ENCODE data around the gene CHD5.

Gene CHD5

DNA sequence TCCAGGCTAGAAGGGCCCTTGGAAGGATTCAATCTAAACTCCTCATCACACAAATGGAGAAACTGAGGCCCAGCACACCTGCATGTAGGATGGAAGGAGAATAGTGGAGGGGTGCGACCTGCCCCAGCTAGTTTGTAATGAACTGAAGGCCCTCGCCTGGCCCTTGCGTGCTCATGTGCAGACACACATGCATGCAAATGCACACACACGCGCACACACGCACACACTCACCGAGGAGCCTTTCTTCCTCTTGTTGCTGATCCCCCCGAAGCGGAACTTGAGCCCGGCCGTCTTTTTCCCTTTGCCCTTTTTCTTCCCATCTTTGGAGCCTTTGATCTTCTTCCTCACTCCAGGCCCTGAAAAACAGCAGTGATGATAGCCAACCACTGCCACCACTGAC lies 27.9 kb downstream of the CHD5 start:
- no peak for DNase-seq (ENCODE audit: low read depth)

DNA sequence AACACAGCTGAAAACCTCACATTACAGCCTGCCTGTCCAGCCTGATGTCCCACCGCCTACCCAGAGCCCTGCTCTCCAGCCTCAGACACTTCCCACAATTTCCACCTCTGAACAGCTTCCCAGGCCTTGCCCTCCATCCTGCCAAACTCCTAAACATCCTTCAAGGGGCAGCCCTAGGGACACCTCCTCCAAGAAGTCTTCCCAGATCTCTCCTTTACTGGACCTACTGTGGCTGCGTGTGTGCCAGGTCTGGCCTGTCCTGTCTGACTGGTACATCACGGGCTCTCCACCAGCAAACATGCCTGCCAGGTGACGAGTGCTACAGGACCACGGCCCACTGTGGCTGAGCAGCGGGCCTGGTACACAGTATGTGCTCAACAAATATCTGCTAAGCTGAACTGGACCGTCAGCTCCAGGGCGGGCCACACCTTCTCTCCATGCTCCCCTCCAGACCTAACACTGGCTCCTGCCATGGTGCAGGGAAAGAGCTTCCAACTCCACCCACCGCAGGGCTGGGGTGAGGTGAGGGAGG lies 28.8 kb downstream of the CHD5 start:
- no peak for DNase-seq (ENCODE audit: low read depth)

DNA sequence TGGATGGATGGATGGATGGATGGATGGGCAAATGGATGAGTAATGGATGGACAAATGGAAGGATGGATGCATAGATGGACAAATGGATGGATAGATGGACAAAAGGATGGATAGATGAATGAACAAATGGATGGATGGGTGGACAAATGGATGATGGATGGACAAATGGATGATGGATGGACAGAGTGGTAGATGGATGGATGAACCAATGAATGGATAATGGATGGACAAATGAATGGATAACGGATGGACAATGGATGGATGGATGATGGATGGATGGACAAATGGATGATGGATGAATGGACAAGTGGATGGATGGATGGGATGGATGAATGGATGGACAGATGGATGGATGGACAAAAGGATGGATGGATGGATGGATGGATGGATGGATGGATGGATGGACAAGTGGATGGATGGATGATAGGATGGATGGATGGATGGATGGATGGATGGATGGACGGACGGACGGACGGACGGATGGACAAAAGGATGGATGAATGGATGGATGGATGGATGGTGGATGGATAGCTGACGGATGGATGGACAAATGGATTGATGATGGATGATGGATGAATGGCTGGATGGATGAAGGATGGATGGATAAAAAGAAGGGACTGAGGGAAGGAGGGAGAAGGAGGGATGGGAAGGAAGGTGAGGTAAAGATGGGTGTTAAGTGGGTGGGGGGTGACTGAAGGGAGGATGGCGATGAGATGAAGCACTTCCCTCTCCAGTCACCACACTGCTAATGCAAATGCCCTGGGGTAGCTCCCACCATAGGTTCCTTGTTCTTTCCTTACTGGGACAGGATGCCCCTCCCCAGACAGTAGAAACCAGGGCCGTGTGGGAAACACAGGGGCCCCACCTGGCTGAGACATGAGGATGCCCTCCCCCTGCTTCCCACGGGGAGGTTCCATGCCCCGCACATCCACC lies 29.8 kb downstream of the CHD5 start:
- no peak for DNase-seq (ENCODE audit: low read depth)

DNA sequence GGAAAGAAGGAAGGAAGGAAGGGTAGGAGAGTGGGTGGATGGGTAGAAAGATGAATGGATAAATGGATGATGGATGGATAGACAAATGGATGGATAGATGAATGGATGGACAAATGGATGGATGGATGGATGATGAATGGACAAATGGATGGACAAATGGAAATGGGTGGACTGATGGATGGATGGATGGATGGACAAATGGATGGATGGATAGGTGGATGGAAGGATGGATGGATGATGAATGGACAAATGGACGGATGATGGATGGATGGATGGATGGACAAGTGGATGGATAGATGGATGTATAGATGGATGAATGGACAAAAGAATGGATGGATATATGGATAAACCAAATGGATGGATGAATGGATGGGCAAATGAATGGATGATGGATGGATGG lies 30.5 kb downstream of the CHD5 start:
- no peak for DNase-seq (ENCODE audit: low read depth)

DNA sequence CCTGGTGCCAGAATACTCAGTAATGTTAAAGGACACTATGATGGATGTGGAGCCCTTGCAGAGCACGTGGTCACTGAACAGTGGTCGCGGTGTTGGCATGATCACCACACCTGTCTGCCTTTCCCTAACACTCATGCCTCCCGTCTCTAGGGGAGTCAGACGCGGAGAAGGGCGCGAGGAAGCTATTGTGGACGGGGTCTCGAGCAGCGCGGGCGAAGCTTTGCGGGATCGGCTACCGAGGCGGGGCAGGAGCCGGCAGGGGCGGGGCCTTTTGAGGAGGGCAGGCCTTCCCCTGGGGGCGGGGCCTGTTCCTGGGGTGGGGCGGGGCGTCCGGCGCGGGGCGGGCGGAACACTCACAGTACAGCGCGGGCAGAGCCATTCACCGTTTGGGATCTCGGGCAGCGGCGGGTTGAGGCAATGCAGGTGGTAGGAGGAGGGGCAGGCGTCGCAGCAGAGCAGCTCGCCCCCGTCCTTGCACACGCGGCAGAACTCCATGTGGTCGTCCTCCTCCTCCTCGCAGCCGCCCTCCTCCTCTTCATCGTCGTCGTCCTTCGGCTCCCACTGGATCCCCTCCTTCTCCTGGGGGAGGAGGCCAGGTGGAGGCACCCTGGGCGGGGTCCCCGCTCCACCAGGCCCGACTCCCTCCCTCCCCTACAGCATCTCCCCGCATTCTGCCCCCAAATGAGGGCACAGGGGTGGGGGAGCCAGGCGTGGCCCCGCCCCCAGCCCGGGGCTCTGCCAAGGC lies 31.5 kb downstream of the CHD5 start:
- peak; percentile 64 for DNase-seq (ENCODE audit: low read depth)

DNA sequence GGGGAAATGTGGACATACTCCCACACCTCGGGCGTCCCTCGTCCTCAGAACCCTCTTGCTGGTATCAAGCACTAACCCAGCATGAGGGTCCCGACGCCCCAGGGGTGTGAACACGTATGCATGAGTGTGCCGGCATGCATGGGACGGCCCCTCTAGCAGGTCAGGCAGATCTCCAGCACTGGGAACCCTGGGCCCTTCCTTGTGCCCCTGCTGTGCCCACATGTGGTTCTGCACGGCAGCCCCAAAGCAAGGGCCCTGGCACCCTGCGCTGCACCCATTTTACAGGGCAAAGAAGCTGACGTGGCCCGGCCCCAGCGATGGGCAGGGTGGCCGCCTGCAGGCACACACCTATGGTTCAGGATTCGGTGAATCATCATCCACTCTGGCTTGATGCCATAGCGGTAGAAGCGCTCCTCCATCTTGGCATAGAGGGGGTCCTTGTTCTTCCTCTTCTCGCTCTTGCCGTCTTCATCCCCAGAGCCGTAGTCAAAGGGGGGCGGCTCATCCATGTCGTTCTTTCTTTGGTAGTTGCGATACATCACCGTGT lies 34.2 kb downstream of the CHD5 start:
- DNase-seq (ENCODE audit: low read depth), result no peak

DNA sequence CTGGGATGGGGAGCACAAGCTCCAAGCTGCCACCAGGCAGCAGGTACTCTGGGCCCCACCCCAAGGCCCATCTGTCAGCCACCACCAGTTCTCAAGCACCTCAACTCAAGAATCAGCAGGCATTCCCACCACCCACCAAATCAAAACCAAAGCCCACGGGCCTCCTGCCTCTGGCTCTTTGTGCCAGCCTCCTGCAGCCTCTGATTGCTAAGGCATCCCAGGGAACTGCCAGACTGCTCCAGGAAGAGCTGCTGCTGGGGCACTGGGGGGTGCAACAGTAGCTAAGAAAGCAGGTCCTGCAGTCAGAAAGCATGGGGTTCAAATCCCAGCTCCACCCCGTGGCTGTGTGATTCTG lies 34.7 kb downstream of the CHD5 start:
- no peak for DNase-seq (ENCODE audit: low read depth)

DNA sequence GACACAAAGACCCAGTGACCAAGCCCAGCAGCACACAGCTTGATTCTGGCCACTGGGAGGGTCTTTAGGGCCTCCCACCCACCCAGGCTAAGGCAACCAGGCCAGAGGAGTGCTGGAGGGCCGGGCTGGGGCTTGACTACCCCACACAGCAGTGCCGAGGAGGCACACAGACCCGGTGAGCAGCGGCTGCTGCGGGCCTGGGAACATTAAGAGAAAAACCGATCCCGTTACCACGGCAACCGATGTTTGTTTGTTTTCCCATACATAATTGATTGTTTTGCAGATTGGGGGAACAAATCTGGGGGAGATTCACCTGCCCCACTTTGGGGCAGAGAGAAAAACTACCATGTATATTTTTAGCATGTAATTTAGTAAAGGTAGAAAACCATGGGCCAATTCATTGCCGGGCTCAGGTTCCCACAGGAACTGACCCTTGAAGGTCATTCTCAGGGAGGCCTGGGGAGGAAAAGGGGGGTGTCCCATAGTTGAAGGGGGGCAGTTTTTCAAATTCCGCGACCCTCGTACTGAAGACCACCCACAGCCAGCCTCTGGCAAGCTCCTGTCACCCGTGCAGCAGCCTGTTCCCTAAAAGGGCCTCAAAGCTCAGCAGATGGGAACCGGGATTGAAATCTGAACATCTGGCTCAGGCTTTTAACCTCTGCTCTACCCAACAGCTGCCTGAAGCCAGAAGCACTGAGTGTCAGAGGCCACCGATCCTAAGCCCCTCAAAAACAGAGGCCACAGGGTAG lies 35.3 kb downstream of the CHD5 start:
- DNase-seq (ENCODE audit: low read depth), result no peak

DNA sequence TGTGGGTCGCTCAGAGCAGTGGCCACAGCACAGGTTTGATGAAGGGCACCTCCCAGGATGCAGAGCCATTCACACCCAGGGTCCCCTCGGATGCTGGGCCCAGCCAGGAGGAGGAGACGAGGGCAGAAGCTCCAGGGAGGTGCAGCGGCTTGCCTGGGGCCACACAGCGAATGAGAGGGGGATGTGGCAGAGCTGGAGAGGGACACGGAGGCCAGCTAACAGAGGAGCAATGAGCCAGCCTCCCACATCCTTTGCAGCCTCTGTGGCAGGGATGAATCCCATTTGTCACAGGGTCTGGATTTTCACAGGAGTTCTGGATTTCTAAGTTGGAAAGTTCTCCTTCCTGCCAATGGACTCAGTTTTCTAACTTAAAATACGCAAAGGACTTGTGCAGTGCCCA lies 35.9 kb downstream of the CHD5 start:
- no peak for DNase-seq (ENCODE audit: low read depth)

DNA sequence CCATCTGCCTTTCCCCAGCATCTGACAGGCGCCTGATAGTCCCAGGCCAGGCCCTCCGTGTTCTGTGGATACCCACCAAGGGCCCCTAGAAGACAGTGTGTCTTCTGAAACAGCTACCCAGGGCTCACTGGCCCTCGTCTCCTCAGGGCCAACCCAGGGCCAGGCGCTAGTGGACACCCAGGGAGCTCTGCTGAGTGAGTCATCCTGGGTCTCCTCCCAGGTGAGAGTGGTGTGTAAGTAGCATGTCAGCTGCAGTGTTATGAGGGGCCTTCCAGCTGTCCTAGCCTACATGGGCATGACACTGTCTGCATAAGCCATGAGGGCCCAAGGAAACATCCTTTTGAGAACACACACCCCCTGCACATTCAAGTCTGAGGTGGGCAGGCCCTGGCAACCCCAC lies 36.7 kb downstream of the CHD5 start:
- no peak for DNase-seq (ENCODE audit: low read depth)

DNA sequence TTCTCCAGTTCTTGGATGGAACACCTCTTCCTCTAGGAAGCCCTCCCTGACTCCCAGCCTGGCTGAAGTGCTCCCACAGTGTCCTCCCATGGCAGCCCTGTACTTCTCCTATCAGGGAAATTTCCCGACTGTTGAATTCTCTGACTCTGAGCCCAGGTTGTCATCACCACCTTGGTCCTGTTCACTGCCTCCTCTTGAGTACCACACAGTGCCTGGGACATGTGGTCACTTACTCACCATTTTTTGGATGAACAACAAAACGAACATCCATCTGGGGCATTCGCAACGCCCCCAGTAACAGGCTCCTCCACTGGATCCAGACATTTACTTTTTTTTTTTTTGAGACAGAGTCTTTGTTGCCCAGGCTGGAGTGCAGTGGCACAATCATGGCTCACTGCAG lies 37.4 kb downstream of the CHD5 start:
- DNase-seq (ENCODE audit: low read depth), result no peak

DNA sequence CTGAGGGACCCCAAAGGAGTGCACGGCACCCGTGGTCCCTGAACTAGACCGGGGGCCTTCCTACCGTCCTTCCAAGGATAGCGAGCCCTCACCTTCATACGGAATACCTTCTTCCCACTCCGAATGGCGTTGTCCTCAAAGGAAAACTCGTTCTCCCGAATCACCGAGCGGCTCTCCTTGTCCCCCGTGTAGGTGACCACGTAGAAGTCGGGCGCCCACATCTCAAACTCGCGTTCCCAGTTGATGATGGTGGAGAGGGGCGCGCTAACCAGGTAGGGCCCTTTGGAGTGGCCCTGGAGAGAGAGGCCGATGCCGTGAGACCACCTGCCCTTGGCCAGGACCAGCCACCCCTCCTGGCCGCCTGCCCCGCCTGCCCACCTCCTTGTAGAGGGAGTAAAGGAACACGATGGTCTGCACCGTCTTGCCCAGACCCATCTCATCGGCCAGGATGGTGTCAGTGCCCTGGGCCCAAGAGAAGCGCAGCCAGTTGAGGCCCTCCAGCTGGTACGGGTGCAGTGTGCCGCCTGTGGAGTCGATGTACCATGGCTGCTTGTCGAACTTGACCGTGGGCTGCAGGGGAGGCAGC lies 38.0 kb downstream of the CHD5 start:
- DNase-seq (ENCODE audit: low read depth), result no peak

DNA sequence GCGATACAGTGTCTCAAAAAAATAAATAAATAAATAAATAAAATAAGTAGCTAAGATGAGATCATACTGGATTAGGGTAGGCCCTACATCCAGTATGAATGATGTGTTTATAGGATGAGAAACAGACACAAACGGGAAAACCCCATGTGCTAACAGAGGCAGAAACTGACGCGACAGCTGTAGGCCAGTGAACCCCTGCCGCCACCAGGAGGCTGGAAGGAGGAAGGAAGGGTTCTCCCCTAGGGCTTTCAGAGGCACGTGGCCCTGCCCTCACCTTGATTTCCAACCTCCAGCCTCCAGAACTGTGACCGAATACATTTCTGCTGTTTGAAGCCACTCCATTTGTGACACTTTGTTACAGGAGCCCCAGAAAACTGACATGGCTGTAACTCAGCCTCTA lies 38.5 kb downstream of the CHD5 start:
- DNase-seq (ENCODE audit: low read depth), result no peak

DNA sequence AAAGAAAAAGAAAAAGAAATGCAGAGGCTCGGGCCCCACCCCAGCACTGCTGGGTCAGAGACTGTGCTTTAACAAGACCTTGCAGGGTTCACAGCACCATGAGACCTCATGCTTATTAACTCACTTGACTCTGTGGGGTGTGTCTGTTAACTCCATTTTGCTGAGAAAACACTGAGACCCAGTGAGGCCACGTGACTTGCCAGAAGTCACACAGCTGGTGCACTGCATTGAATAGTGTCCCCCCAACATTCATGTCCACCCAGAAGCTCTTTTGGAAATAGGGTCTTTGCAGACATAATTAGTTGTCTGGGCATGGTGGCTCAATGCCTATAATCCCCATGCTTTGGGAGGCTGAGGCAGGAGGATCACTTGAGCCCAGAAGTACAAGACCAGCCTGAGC lies 39.7 kb downstream of the CHD5 start:
- no peak for DNase-seq (ENCODE audit: low read depth)

DNA sequence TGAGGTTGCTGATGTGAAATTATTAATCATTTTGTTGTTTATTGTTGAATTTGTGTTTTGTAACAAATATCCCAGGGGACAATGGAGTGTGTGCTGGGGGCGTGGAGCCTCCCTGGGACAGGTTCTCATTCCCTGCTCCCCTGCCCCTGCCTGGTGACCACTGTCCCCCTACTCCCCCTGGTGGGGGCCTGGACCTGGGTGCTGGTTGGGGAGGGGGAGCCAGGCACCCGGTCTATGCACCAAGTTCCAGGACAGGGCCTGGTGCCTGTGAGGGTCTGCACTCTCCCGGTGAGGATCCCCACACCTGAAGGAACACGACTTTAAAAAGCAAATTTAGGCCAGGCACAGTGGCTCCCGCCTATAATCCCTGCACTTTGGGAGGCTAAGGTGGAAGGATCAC lies 42.4 kb downstream of the CHD5 start:
- no peak for DNase-seq (ENCODE audit: low read depth)

DNA sequence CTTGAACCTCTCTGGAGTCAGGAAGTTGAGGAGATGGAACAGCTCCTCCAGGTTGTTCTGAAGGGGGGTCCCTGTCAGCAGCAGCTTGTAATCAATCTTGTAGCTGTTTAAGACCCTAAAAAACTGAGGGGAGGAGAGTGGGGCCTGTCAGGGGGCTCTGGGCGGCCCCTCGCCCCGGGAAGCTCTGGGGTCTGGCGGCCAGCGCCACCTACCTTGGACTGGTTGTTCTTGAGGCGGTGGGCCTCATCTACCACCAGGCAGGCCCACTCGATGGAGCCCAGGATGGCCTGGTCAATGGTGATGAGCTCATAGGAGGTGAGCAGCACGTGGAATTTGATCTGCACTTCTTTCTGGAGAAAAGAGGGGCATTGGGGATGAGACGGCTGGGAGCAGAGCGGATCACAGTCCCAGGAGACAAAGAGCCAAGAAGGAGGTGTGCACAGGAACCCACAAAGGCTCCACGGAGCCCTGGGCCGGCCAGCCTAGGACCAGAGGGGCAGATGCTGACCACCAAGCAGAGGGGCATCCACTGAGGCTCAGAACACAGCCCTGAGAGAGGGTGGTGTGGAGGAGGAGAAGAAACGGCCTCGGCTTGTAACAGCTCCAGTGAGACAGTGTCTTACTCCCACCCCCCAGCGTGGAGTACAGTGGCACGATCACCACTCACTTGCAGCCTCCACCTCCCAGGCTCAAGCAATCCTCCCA lies 43.5 kb downstream of the CHD5 start:
- DNase-seq (ENCODE audit: low read depth), result no peak

DNA sequence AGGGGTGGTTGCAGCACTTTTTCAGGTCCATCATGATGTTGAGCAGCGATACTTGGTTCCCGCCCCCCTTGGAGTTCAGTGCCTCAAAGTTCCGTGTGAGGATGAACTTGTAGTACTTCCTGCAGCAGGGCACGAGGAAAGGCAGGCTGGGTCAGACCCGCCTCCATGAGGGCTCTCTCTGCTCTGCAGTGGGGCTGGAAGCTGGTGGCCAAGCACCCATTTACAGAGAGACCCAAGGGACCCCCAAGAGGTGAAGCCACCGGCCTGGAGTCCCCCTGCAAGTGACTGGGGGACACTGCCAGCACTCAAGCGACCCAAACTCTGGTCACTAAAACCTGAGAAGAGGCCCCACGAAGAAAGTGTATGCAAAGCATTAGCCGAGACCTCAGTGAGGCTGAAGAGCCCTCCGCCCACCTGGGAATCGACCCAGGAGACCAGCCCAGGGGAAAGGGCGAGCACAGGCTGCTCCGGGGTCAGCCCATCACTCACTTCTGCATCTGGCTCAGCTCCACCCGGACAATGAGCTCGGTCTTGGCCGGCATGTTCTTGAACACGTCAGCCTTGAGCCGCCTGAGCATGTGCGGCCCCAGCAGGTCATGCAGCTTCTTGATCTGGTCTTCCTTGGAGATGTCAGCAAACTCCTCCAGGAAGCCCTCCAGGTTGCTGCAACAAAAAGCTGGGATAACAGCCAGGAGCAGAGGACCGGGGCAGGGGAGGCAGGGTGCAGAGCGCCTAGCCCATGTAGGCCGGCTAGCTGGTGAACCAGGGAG lies 45.2 kb downstream of the CHD5 start:
- no peak for DNase-seq (ENCODE audit: low read depth)

DNA sequence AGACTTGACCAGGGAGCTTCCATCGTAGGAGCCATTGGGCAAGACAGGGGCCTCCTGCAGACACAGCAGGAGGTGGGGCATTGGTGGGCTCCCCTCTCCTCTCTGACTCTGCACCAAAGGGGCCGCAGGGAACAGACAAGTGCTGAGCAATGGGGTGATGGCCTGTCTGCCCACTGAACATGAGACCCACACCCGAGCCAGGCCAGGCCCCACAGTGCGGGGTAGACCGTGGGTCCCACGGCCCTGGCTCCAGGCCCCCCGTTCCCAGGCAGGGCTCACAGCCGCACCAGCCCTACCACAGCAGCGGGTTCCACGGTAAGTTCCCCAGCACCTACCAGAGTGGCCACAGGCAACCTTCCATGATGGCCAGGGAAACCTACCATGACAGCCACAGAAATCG lies 45.9 kb downstream of the CHD5 start:
- DNase-seq (ENCODE audit: low read depth), result no peak

DNA sequence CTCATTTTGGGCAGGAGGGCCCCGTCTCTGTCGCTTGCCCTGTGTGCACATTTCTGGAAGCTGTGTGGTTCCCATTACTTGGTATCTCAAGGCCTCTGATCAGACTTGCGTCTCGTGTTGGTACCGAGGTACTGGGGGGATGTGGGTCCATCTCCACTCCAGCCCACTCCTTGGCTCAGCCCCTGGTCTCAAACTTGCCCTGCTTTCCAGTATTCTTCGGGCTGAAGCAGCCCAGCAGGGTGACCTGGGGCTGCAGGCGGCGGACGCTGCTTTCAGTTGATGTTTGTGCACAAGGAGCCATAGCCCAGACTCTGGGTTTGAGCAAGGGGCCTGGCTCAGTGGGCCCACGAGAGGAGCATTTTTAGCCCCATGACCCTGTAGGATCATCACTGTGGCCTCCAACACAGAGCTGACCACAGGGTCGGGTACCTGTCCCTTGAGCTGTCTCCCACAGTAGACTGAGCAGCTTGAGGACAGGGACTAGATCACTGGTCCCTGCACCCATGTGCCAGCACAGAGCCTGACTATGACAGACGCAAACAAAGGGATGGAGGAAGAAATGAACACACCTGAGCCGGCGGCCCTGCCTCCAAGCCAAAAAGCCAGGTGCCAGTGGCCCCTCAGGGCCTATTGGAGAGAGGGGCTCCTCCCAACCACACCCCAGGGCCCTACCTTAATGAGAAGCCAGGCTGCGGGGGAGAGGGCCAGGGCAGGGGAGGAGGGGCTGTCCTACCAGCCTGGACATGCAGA lies 46.8 kb downstream of the CHD5 start:
- no peak for DNase-seq (ENCODE audit: low read depth)

DNA sequence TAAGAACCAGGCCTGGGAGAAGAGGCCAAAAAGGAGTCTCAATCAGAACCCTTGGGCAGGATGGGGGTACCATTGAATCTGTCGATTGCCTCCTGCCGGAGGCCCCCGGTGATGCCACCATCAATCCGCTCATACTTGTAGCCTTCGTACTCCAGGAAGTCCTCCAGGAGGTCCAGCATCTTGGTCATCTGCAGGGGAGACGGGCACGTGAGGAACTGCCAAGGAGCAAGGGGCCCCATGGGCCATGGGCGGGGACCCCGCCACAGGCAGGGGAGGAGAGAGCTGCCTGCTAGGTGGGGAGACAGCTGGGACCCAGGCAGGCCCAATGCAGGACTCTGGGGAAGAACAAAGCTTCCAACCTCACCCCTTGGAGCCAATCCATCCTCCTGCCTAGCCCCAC lies 48.6 kb downstream of the CHD5 start:
- DNase-seq (ENCODE audit: low read depth), result no peak
